HUES6 (cell line): ENCODE measurements around the gene CRABP2.

Source experiments
- H3K27ac ChIP-seq: 2 replicates; pipeline ENCODE4 v1.7.0; 2013; ENCODE audit warnings: low read depth, mild to moderate bottlenecking, low read length, inconsistent platforms
- H3K27me3 ChIP-seq: 2 replicates; pipeline ENCODE4 v1.6.1; 2013; ENCODE audit warnings: low read length; ENCODE audit not compliant: control insufficient read depth, insufficient read depth
- H3K36me3 ChIP-seq: 2 replicates; pipeline ENCODE4 v1.6.1; 2013; ENCODE audit warnings: low read length; ENCODE audit not compliant: control insufficient read depth, insufficient read depth
- H3K4me1 ChIP-seq: 2 replicates; pipeline ENCODE4 v1.6.1; 2013; ENCODE audit warnings: low read length; ENCODE audit not compliant: control insufficient read depth, insufficient read depth
- H3K4me3 ChIP-seq: 2 replicates; pipeline ENCODE4 v1.5.1; 2013; ENCODE audit warnings: low read depth, low read length
- H3K9ac ChIP-seq: one replicate; pipeline ENCODE4 v1.6.1; 2013; ENCODE audit warnings: mild to moderate bottlenecking, low read length
- H3K9me3 ChIP-seq: 2 replicates; pipeline ENCODE4 v1.6.1; 2013; ENCODE audit warnings: low read depth, low read length; ENCODE audit not compliant: control insufficient read depth, insufficient read depth

The CRABP2 gene

DNA sequence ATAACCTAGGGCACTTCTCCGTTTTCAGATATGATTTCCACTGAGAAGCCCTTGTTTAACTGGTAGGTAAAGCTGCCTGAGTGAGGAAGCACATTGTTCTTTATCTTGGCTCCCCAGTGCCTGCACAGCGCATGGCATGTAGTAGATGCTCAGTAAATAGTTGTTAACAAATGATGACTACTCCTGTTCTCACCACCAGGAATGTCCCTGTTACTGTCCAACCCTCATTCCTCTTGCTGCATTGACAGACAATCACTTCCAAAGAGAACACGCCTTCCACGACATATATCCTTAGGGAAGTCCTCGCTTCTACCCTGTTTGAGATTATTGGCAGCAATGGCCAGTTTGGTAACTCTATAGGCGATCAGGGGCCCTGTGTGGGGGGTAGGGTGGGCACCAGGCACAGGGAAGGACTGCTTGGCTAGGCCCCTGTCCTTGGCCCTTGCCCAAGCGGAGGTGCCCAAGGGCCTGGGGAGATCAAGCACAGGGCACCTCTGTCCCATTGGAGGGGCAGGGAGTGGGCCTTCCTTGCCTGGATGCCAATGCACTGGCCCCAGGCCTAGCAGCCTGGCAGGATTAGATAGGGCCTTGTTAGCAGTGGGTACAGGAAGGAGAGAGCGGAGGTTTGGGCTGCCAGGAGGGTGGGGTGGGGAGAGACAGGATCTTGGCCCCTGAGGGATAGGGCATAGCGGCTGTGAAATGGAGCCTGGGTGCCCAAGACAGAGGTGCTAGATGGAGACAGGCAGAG is 38.3 kb downstream of the CRABP2 start:
- Histone ChIP-seq H3K27me3 (no peaks in the 10 kb centered on the region), H3K27ac (peak overlapping the region; percentile 41; the same call in 1 of the 2 replicates), H3K4me1 (peaks cover 85% of the 10 kb centered on the region), H3K4me3 (no peak overlapping the region), H3K9ac (peak overlapping the region; percentile 80), H3K36me3 (peaks cover 10% of the 10 kb centered on the region), H3K9me3 (no peaks in the 10 kb centered on the region)

DNA sequence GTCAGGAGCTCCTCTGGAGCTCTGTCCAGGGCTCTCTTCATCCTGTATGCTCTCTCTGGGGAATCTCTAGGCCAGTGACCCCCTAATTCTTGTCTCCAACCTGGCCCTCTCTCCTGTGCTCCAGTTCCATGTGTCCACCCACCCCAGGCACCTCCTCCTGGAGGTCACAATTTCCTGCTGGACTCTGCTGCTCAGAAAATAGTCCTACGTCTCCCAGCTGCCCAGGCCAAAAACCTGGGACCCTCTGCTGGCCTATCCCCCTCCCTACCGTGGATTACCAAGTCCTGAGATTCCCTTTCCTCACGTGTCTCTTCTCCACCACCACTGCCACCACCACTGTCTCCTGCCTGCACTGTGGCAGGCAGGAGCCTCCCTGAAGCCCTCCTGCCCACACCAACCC is 39.8 kb downstream of the CRABP2 start:
- Histone ChIP-seq H3K4me1 (peaks cover 92% of the 10 kb centered on the region), H3K27ac (peak overlapping the region; percentile 56; the same call in 1 of the 2 replicates), H3K9ac (peak overlapping the region; percentile 87), H3K4me3 (no peak overlapping the region), H3K36me3 (no peaks in the 10 kb centered on the region), H3K9me3 (no peaks in the 10 kb centered on the region), H3K27me3 (no peaks in the 10 kb centered on the region)

DNA sequence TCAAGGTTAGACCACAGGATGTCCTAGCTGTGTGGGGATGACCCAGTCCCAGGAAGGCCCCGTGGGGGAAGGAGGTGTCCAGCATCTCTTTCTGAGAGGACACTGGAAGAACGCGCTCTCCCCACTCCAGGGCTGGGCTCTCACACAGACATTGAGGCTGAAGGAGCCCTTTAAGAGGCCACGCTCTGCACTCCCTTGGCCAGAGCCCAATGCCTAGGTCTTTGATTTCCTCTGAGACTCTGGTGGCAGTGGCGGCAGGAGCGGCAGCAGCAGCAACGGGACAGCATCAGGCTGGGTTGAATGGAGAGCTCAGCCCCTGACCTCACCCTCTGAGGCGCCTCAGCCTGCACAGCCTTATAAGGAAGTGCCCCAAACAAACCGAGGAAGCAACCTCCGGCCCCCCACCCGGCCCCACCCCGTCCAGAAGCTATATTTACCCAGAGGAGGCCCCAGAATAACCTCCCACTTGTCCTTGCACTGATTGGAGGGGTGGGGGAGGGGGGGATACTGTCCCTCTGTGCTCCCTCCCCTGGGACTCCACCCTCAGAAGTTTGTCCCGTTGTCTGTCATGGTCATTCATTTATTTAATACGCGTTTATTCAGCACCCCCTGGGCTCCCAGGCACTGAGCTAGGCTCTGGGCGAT is 40.5 kb downstream of the CRABP2 start:
- peak overlapping the region; percentile 97 for H3K9ac ChIP-seq
- peak overlapping the region; percentile 56; the same call in 1 of the 2 replicates for H3K27ac ChIP-seq
- no peaks in the 10 kb centered on the region for H3K36me3 ChIP-seq
- H3K27me3 ChIP-seq: no peaks in the 10 kb centered on the region
- peak overlapping the region; percentile 15; the same call in 1 of the 2 replicates for H3K4me3 ChIP-seq
- no peaks in the 10 kb centered on the region for H3K9me3 ChIP-seq
- peaks cover 90% of the 10 kb centered on the region for H3K4me1 ChIP-seq

DNA sequence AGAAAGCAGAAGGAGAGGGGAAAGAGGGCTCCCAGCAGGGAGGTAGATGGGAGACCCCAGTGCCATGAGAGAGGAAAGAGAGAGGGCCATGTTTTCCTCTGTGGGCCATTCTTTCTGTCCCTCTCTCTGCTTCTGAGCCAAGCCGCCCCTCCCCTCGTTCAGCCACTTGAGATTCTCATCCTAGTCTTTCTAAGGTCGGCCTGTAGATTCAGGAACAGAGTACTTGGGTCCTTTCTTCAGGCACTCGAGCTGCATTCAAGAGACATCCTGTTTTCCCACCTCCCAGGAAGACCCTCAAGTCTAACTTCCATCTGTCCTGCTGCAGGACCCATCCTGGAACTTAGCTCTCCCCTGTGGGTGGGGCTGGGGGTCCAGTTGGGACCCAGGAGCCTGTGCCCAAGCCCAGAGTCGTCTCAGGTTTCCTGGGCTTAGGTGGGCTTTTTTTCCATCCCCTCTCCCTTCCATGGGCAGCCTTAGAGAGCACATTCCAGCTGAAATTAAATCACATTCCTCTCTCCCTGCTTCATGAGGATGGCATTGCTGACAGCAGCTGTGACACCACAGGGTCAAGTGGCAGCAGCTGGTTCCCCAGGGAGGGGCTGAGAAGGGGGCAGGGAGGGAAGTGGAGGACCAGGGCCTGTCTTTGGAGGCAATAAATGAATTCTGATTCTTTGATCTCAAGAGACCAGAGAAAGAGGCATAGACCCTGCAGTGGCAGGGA is 41.2 kb downstream of the CRABP2 start:
- H3K36me3 ChIP-seq: no peaks in the 10 kb centered on the region
- H3K27me3 ChIP-seq: no peaks in the 10 kb centered on the region
- peak overlapping the region; percentile 56; the same call in 1 of the 2 replicates for H3K27ac ChIP-seq
- peak overlapping the region; percentile 15; the same call in 1 of the 2 replicates for H3K4me3 ChIP-seq
- peaks cover 89% of the 10 kb centered on the region for H3K4me1 ChIP-seq
- no peaks in the 10 kb centered on the region for H3K9me3 ChIP-seq
- peak overlapping the region; percentile 97 for H3K9ac ChIP-seq

DNA sequence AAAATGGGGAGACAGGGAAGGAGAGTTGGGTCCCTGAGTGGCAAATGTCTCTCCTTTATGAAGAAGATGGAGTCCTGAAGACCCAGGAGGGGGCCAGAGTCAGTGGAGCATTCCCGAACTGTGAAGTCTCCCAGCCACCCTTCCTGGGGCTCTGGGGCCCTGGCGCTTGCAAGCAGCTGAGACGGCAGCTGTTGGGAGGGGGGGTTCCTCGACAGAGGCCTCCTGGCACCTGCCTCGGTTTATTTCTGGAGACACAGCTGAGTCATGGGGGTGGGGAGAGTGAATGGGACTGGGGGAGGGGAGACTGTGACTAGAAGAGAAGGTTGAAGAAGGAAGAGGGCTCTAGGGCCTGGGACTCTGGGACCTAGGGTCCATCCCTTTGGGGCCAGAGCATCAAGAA is 42.2 kb downstream of the CRABP2 start:
- H3K9ac ChIP-seq: peak overlapping the region; percentile 97
- no peak overlapping the region for H3K4me3 ChIP-seq
- H3K27ac ChIP-seq: peak overlapping the region; percentile 56; the same call in 1 of the 2 replicates
- peaks cover 80% of the 10 kb centered on the region for H3K4me1 ChIP-seq
- no peaks in the 10 kb centered on the region for H3K9me3 ChIP-seq
- H3K36me3 ChIP-seq: no peaks in the 10 kb centered on the region
- H3K27me3 ChIP-seq: peaks cover 9% of the 10 kb centered on the region

DNA sequence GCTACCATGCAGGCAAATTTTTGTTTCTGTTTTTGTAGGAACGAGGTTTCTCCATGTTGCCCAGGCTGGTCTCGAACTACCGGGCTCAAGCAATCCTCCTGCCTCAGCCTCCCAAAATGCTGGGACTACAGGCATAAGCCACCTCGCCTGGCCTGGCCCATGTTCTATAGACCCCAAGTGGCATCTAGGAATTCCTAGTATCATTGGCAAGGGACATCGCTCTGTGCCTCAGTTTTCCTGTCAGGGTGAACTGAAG is 42.7 kb downstream of the CRABP2 start:
- H3K9ac ChIP-seq: peak overlapping the region; percentile 80
- H3K27me3 ChIP-seq: peaks cover 13% of the 10 kb centered on the region
- H3K4me1 ChIP-seq: peaks cover 76% of the 10 kb centered on the region
- peak overlapping the region; percentile 56; the same call in 1 of the 2 replicates for H3K27ac ChIP-seq
- H3K4me3 ChIP-seq: no peak overlapping the region
- H3K9me3 ChIP-seq: no peaks in the 10 kb centered on the region
- H3K36me3 ChIP-seq: no peaks in the 10 kb centered on the region

DNA sequence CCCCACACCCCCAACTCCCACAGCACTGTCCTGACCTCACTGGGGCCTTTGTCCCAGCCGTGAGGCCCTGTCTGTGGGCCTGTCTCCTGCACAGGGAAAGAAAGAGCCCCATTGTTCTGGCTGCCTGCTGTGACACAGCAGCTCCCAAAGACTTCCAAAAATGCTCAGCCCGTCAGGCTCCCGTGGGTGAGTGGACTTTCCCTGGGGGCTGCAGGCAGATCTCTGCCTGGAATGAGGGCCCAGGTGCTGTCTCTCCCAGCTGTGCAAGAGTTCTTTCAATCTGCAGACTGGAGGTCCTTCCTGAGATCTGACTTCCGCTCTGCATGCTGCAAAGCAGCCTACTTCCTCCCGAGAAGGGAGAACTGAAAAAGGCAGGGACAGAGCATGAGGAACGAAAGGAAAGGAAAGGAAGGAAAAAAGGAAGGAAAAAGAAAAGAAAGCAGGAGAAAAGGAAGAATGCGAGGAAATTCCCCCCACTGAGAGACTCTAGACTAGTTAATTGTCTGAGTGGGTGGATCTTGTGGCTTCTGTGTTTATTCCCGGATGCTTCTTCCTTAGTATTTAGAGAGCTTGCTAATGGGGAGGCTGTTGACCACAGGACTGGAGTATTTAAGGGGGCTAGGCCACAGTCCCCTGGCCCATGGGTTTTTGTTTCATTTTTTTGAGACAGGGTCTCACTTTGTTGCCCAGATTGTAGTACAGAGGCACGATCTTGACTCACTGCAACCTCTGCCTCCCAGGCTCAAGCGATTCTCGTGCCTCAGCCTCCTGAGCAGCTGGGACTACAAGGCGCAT is 43.2 kb downstream of the CRABP2 start:
- Histone ChIP-seq H3K9ac (peak overlapping the region; percentile 80), H3K27me3 (peaks cover 19% of the 10 kb centered on the region), H3K4me1 (peaks cover 70% of the 10 kb centered on the region), H3K4me3 (no peak overlapping the region), H3K36me3 (no peaks in the 10 kb centered on the region), H3K9me3 (no peaks in the 10 kb centered on the region), H3K27ac (peak overlapping the region; percentile 56; the same call in 1 of the 2 replicates)

DNA sequence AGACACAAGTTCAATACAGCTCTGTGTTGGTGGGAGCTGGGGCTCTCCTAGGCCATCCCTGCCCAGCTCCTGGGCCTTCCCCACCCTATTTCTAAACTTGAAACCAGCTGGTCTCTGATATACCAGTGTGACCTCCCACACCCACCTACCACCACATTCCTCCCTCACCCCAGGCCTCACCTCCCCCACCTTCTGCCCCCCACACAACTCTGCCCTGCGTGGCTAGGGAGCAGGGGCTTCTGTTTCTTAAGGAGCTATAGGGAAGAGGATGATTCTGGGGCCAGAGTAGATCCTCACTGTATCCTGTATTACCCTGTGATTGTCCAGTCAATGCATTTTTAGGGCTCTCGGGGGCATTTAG is 44.7 kb downstream of the CRABP2 start:
- Histone ChIP-seq H3K9ac (peak overlapping the region; percentile 80), H3K27ac (peak overlapping the region; percentile 56; the same call in 1 of the 2 replicates)

DNA sequence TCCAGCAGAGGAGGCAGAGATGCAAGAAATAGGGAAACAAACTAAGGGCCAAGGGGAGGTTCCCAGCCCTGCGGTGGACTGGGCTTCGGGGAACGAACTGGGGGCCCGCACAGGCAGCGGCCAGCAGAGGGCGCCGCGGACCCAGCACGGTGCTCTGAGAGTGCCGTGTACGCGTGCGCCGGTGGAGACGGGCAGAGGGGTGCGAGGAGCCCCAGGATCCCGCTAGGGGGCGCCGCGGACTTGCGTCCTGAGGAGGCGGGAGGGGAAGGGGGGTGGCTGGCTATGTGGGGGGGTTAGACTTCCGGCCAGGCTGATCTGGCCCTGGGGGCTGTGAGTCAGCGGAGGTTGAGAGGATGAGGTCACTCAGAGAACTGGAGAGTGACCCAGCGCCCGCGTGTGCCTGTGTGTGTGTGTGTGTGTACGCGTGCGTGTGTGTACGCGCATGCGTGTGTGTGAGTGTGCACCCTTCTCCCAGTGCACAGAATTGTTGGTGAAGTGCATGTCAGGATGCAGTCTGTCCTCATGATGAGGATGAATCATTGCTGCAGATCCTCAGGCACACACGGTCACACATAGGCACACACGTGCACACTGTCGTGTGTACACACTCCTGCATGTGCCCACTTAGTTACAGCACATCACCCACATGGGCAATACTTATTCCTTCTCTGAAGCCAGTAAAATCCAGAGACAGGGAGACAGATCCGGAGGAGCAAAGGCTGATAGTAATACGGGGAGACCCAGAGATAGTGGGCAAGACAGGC is 45.2 kb downstream of the CRABP2 start:
- Histone ChIP-seq H3K27me3 (peaks cover 39% of the 10 kb centered on the region), H3K4me3 (peak overlapping the region; percentile 26), H3K27ac (peak overlapping the region; percentile 56; the same call in 1 of the 2 replicates), H3K9ac (peak overlapping the region; percentile 80), H3K4me1 (peaks cover 58% of the 10 kb centered on the region), H3K36me3 (no peaks in the 10 kb centered on the region), H3K9me3 (no peaks in the 10 kb centered on the region)

More for the DNA sequence above, 44.7 kb downstream of the CRABP2 start:
- Histone ChIP-seq H3K4me3 (peak overlapping the region; percentile 26; the same call in 1 of the 2 replicates), H3K9me3 (no peaks in the 10 kb centered on the region), H3K4me1 (peaks cover 64% of the 10 kb centered on the region), H3K36me3 (no peaks in the 10 kb centered on the region), H3K27me3 (peaks cover 33% of the 10 kb centered on the region)

DNA sequence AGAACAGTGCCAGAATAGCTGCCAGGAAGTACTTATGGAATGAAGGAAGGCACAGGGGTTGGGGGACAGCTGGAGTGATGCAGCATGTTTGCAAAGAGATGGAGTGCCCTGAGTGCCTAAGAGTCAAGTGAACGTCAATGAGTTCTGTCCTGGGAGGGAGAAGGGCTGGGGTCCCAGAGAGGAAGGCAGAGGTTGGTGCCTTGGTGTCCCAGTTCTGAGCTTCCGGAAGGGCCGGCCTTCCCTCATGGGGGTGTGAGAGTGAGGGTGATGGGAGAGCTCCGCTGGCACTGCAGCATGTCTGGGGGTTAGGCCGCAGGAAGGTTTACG is 45.8 kb downstream of the CRABP2 start:
- H3K4me3 ChIP-seq: peak overlapping the region; percentile 17; the same call in 1 of the 2 replicates
- H3K9me3 ChIP-seq: no peaks in the 10 kb centered on the region
- H3K27me3 ChIP-seq: peaks cover 44% of the 10 kb centered on the region
- no peaks in the 10 kb centered on the region for H3K36me3 ChIP-seq
- H3K27ac ChIP-seq: no peak overlapping the region
- peak overlapping the region; percentile 50 for H3K9ac ChIP-seq
- H3K4me1 ChIP-seq: peaks cover 57% of the 10 kb centered on the region
